Heart left ventricle (tissue), 16 donors: ENCODE data around the gene MAMDC2. TPM values are rescaled to one million over a fixed set of nuclear protein-coding genes. Genes with fewer than 3 reads are reported as not detected.

Source experiments
- ATAC-seq, 4 donors: fragments of 200-7000 bp; cut with Tn5 transposase; one replicate each; pipeline ENCODE4 v1.9.1; 2020 to 2022; ENCODE audit warnings: moderate library complexity in 4 of 4, mild to moderate bottlenecking in 3 of 4, moderate number of reproducible peaks in 1 of 4
- DNase-seq, 5 donors: peaks; one replicate each; pipeline ENCODE4 v3.0.0-alpha.2; 2020
- H3K27ac ChIP-seq, 12 donors: fragments of 200-600 bp; sonication (generic) in 4 of 12; one replicate each; pipeline versions ENCODE4 v1.5.0 to v1.8.0; 2016 to 2022; ENCODE audit warnings: mild to moderate bottlenecking in 2 of 12
- H3K27me3 ChIP-seq, 9 donors: fragments of 200-600 bp; sonication (generic) in 2 of 9; one replicate each; pipeline versions ENCODE4 v1.5.1 to v1.8.0; 2016 to 2022; ENCODE audit warnings: mild to moderate bottlenecking in 3 of 9
- H3K36me3 ChIP-seq, 9 donors: fragments of 200-600 bp; sonication (generic) in 2 of 9; one replicate each; pipeline versions ENCODE4 v1.5.0 to v1.8.0; 2018 to 2022; ENCODE audit warnings: mild to moderate bottlenecking in 2 of 9
- H3K4me1 ChIP-seq, 12 donors: fragments of 200-600 bp; sonication (generic) in 4 of 12; one replicate each; pipeline versions ENCODE4 v1.5.0 to v1.8.0; 2016 to 2022; ENCODE audit warnings: mild to moderate bottlenecking in 3 of 12
- H3K4me3 ChIP-seq, 12 donors: fragments of 200-600 bp; sonication (generic) in 4 of 12; one replicate each; pipeline versions ENCODE4 v1.5.0 to v1.8.0; 2017 to 2022; ENCODE audit warnings: mild to moderate bottlenecking in 9 of 12, moderate library complexity in 4 of 12
- H3K9me3 ChIP-seq, 12 donors: fragments of 200-600 bp; sonication (generic) in 4 of 12; one replicate each; pipeline versions ENCODE4 v1.5.0 to v1.8.0; 2016 to 2022; ENCODE audit warnings: mild to moderate bottlenecking in 1 of 12
- CTCF ChIP-seq, 12 donors: fragments of 200-600 bp; sonication (generic) in 4 of 12; IDR thresholded peaks; one replicate each; pipeline versions ENCODE4 v1.5.0 to v1.8.0; 2018 to 2022; ENCODE audit warnings: antibody characterized with exemption in 12 of 12, mild to moderate bottlenecking in 5 of 12
- POLR2A ChIP-seq, 2 donors: fragments of 450-650 bp; IDR thresholded peaks; one replicate each; pipeline ENCODE4 v1.6.1; 2017; ENCODE audit warnings: antibody characterized with exemption in 2 of 2, mild to moderate bottlenecking in 2 of 2, moderate library complexity in 2 of 2
- WGBS, 4 donors: extraction: QIAGEN DNeasy Blood & Tissue Kit in 2 of 4; methylation state at CpG; one replicate each; pipeline versions ENCODE4 v1.1.5 to v1.1.7; 2013 to 2018; 5-methylcytosine and 5-hydroxymethylcytosine counted together
- intact Hi-C, 10 donors: fragments of 100-400 bp; cut with DNase I; formaldehyde crosslinking; loops; one replicate each; pipeline versions ENCODE4 v1.11.1 to v1.14.2; 2022
- polyA plus RNA-seq, 2 donors: library from polyadenylated mRNA; stranded (reverse); fragments of 200-250 nt; gene quantifications; one replicate each; pipeline ENCODE4 v1.2.3, GENCODE V29; 2013
- total RNA-seq, 9 donors: library from RNA; depleted of rRNA in 2 of 9; stranded (reverse); fragments of >200 nt in 2 of 9; fragmentation: NEBNext Ultra II Directional in 3 of 9; extraction: Animal tissue kit (Norgen Biotek cat#: 25700) in 3 of 9; gene quantifications; one replicate each; pipeline versions ENCODE4 v1.1.0 to v1.2.4, GENCODE V29; 2016 to 2023
- donor health status: ischemic (EF 13 %, LVEDD 7.1; RV severe dilation, severe dysfunction).
- donor health status: healthy with polysubstance abuse.
- donor health status: DM: no; HTN: yes; CAD: no.
- donor health status: DM: no; HTN: no; CAD: no.
- donor health status: ischemic (EF 25% LVEDD 6.9; RV normal size, moderate dysfunction).
- donor health status: ischemic (EF 25% LVEDD 5.7; RV mildly dilated, moderate dysfunction).
- donor health status: healthy.
- donor health status: DM: yes; HTN: yes; CAD: no.
- donor health status: ischemic (EF 35%, LVEDD 5.7; RV mildly dilated, moderate dysfunction).
- donor health status: nonischemic (EF 11% LVEDD 7.7; RV severe dilation, severe dysfunction).
- donor health status: DM: yes; HTN: yes; CAD: no.
- donor health status: PGD.
- donor health status: ischemic (EF 29% LVEDD 5.4; RV normal size, mild dysfunction).
- donor health status: nonischemic (EF 23%, LVEDD 6.1; RV moderate dilation, normal function).

Gene MAMDC2
- total and polyA plus RNA-seq, 11 donors = 2.5 to 23.9 (median 5.1) TPM

- Histone ChIP-seq H3K4me1 (peaks cover 5 to 53% (median 41%) of the 10 kb centered on the region in 12 donors), H3K27me3 (no peaks in the 10 kb centered on the region), H3K27ac (peak overlapping the region; percentile 86 to 97 (median 94)), H3K36me3 (peaks cover 0 to 17% (median 0%) of the 10 kb centered on the region in 9 donors), H3K4me3 (peak overlapping the region; percentile 70 to 97 (median 85)), H3K9me3 (no peaks in the 10 kb centered on the region)
- no peak for TF ChIP-seq POLR2A (IDR thresholded peaks at IDR 0.05)
- TF ChIP-seq CTCF (IDR thresholded peaks at IDR 0.05) = no peak
- DNase-seq (peak in 3 of 5 donors; percentile 23 to 31 (median 29)), ATAC-seq (peak; percentile 61 to 78 (median 66))
- intact Hi-C loops = loop anchor here in 3 of 10 donors (2.0 to 10.0 kb wide), 3 partner anchors 283 to 347 kb away; no protein-coding TSS in a partner anchor
- WGBS, 4 donors = 5 to 8% (median 5%) methylated on average over 26 to 27 of the region's 27 CpGs
These were observed 214.5 kb downstream of the MAMDC2 start for GRCh38 chr9:70257991-70258691.

- 0% methylated on average over 50 to 75 of the region's 75 CpGs for WGBS, 4 donors
- DNase-seq (peak; percentile 91 to 95 (median 92)), ATAC-seq (peak; percentile 92 to 97 (median 95))
- H3K36me3 ChIP-seq = peaks cover 0 to 18% (median under 1%) of the 10 kb centered on the region in 9 donors
- no peaks in the 10 kb centered on the region for H3K9me3 ChIP-seq
- intact Hi-C loops = loop anchor here in 3 of 10 donors (2.0 to 10.0 kb wide), 3 partner anchors 284 to 346 kb away; no protein-coding TSS in a partner anchor
- peak within 1 kb of the TSS; percentile 70 to 97 (median 85) for H3K4me3 ChIP-seq
- H3K4me1 ChIP-seq = peaks cover 5 to 58% (median 48%) of the 10 kb centered on the region in 12 donors
- TF ChIP-seq CTCF (IDR thresholded peaks at IDR 0.05) (peak in 1 of 12 donors; percentile 9), POLR2A (IDR thresholded peaks at IDR 0.05) (peak; percentile 85 to 95)
- peak within 1 kb of the TSS; percentile 86 to 97 (median 94) for H3K27ac ChIP-seq
- no peaks in the 10 kb centered on the region for H3K27me3 ChIP-seq
These were observed 215.3 kb downstream of the MAMDC2 start, which contains the start of gene SMC5 for GRCh38 chr9:70258692-70259511. Gene SMC5, plus strand, starts transcription at chr9:70258978. Its CDS starts 101 bp downstream, at chr9:70259079.

GRCh38 chr9:70259512-70259802, 215.8 kb downstream of the MAMDC2 start:
- WGBS, 4 donors = 1 to 4% (median 2%) methylated on average over 10 of the region's 10 CpGs
- Histone ChIP-seq H3K9me3 (no peaks in the 10 kb centered on the region), H3K27me3 (no peaks in the 10 kb centered on the region), H3K27ac (peak overlapping the region; percentile 86 to 97 (median 94)), H3K36me3 (peaks cover 0 to 23% (median 6%) of the 10 kb centered on the region in 9 donors), H3K4me3 (peak overlapping the region; percentile 70 to 97 (median 85)), H3K4me1 (peaks cover 5 to 62% (median 48%) of the 10 kb centered on the region in 12 donors)
- no peak for TF ChIP-seq POLR2A (IDR thresholded peaks at IDR 0.05)
- DNase-seq (no peak), ATAC-seq (no peak)
- intact Hi-C loops = loop anchor here in 3 of 10 donors (2.0 to 10.0 kb wide), 3 partner anchors 285 to 345 kb away; no protein-coding TSS in a partner anchor

GRCh38 chr9:70260007-70260443, 216.4 kb downstream of the MAMDC2 start:
- peaks cover 0 to 29% (median 12%) of the 10 kb centered on the region in 9 donors for H3K36me3 ChIP-seq
- DNase-seq (peak in 1 of 5 donors; percentile 35), ATAC-seq (no peak)
- peak overlapping the region in 4 of 12 donors; percentile 87 to 97 (median 96) for H3K27ac ChIP-seq
- no peaks in the 10 kb centered on the region for H3K9me3 ChIP-seq
- 93 to 95% (median 94%) methylated on average over 30 of the region's 30 CpGs for WGBS, 4 donors
- no peaks in the 10 kb centered on the region for H3K27me3 ChIP-seq
- peaks cover 5 to 63% (median 48%) of the 10 kb centered on the region in 12 donors for H3K4me1 ChIP-seq
- intact Hi-C loops = loop anchor here in 3 of 10 donors (5.0 to 10.0 kb wide), 3 partner anchors 155 to 505 kb away; partner anchors contain the start of gene KLF9 (in 2 of the 3)
- TF ChIP-seq POLR2A (IDR thresholded peaks at IDR 0.05) (no peak), CTCF (IDR thresholded peaks at IDR 0.05) (no peak)
- H3K4me3 ChIP-seq = peak overlapping the region; percentile 70 to 97 (median 85)
